ENCODE measurements around the gene TRIP12.

TRIP12 gene

DNA sequence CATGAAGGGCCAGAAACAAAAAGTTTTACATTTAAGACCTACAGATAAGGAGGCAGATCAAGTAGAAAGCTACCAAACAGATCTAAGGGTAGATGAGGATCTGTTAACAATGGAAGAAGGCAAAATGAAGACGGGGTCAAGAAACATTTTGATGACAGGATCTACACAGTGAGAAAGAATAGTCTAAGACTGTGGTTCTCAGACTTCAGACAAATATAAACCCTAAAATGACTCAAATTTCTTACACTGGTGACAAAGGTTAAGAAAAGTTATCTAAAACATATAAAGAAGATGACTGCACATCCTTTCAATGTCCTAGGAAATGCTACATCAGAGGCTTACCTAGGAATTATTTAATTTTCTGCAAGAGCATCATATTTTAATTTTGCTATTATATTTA is 34.4 kb downstream of the TRIP12 start:
- H4K20me1 ChIP-seq (ENCODE audit: low read depth, low read length) = peaks cover 10% of the 10 kb centered on the region
- H3K4me2 ChIP-seq (ENCODE audit: low read depth, low read length, poor library complexity, severe bottlenecking) = no peak overlapping the region
- H3K27me3 ChIP-seq (ENCODE audit: low read length) = no peaks in the 10 kb centered on the region
- H3K4me3 ChIP-seq (ENCODE audit: insufficient read depth, low read length, poor library complexity, severe bottlenecking) = no peak overlapping the region
- H3K36me3 ChIP-seq (ENCODE audit: low read length) = no peaks in the 10 kb centered on the region
- no peak overlapping the region for H3K27ac ChIP-seq (ENCODE audit: low read depth, low read length)
- no peaks in the 10 kb centered on the region for H3K9me2 ChIP-seq (replicated peaks; ENCODE audit: insufficient read depth, low read length)
- TF ChIP-seq, protein P1, sequence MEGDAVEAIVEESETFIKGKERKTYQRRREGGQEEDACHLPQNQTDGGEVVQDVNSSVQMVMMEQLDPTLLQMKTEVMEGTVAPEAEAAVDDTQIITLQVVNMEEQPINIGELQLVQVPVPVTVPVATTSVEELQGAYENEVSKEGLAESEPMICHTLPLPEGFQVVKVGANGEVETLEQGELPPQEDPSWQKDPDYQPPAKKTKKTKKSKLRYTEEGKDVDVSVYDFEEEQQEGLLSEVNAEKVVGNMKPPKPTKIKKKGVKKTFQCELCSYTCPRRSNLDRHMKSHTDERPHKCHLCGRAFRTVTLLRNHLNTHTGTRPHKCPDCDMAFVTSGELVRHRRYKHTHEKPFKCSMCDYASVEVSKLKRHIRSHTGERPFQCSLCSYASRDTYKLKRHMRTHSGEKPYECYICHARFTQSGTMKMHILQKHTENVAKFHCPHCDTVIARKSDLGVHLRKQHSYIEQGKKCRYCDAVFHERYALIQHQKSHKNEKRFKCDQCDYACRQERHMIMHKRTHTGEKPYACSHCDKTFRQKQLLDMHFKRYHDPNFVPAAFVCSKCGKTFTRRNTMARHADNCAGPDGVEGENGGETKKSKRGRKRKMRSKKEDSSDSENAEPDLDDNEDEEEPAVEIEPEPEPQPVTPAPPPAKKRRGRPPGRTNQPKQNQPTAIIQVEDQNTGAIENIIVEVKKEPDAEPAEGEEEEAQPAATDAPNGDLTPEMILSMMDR (IDR thresholded peaks at IDR 0.05; ENCODE audit: insufficient read depth, low read length, poor library complexity, severe bottlenecking) = no peak
- no peak for TF ChIP-seq EZH2phosphoT487 (conservative IDR thresholded peaks at IDR 0.05; ENCODE audit: low read length)
- H3K9ac ChIP-seq (ENCODE audit: low read length) = no peak overlapping the region
- H2AFZ ChIP-seq (ENCODE audit: low read depth, low read length, severe bottlenecking) = no peak overlapping the region
- H3K9me3 ChIP-seq (ENCODE audit: insufficient read depth, low read length) = no peaks in the 10 kb centered on the region
- H3F3A ChIP-seq (ENCODE audit: insufficient read depth) = no peaks in the 10 kb centered on the region
- peaks cover 95% of the 10 kb centered on the region for H3K79me2 ChIP-seq (ENCODE audit: insufficient read depth, low read length)

DNA sequence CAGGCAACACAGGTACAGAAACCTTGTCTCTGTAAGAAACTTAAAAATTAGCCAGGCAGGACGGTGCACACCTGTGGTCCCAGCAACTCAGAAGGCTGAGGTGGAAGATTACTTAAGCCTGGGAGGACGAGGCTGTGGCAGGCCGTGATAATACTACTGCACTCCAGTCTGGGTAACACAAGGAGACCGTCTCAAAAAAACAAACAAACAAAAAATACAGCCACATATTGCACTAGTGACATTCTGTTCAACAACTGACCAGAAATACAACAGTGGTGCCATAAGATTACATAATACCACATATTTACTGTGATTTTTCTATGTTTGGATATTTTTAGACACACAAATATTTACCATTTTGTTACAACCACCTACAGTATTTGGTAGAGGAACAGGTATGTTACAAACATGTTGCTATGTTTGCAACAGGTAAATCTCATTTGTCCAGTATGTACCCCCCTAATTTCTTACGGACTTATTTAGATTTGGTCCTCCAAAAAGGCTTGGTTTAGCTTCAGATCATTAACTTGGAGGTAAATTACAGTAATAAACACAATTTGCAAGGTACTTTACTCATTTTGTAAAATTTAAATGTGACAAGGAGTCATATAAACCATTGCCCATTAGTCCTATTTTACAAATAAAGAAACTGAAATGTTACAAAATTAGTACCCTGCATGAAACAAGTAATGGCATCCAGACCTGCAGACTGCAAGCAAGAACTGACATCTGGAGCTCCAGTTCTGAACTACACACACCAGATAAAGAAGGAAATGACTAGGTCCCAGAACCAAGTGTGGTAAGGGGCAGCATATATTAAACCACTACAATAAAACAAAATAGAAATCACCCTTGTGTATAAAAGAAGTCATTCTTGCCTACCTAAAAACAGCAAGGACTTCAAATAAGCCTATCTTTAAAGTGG is 36.8 kb downstream of the TRIP12 start:
- no peak overlapping the region for H3K4me2 ChIP-seq (ENCODE audit: low read depth, low read length, poor library complexity, severe bottlenecking)
- H3K9ac ChIP-seq (ENCODE audit: low read length) = no peak overlapping the region
- no peak overlapping the region for H3K27ac ChIP-seq (ENCODE audit: low read depth, low read length)
- peaks cover 94% of the 10 kb centered on the region for H3K79me2 ChIP-seq (ENCODE audit: insufficient read depth, low read length)
- H3F3A ChIP-seq (ENCODE audit: insufficient read depth) = no peaks in the 10 kb centered on the region
- H3K9me2 ChIP-seq (replicated peaks; ENCODE audit: insufficient read depth, low read length) = no peaks in the 10 kb centered on the region
- no peaks in the 10 kb centered on the region for H3K9me3 ChIP-seq (ENCODE audit: insufficient read depth, low read length)
- H3K36me3 ChIP-seq (ENCODE audit: low read length) = 0 out of 2 replicates have a peak, but pooled peaks cover under 1% of the 10 kb centered on the region
- no peak overlapping the region for H2AFZ ChIP-seq (ENCODE audit: low read depth, low read length, severe bottlenecking)
- H4K20me1 ChIP-seq (ENCODE audit: low read depth, low read length) = peaks cover 5% of the 10 kb centered on the region
- no peak overlapping the region for H3K4me3 ChIP-seq (ENCODE audit: insufficient read depth, low read length, poor library complexity, severe bottlenecking)
- no peaks in the 10 kb centered on the region for H3K27me3 ChIP-seq (ENCODE audit: low read length)
- TF ChIP-seq EZH2phosphoT487 (conservative IDR thresholded peaks at IDR 0.05; ENCODE audit: low read length) = no peak
- TF ChIP-seq, protein P1 (IDR thresholded peaks at IDR 0.05; ENCODE audit: insufficient read depth, low read length, poor library complexity, severe bottlenecking) = no peak

DNA sequence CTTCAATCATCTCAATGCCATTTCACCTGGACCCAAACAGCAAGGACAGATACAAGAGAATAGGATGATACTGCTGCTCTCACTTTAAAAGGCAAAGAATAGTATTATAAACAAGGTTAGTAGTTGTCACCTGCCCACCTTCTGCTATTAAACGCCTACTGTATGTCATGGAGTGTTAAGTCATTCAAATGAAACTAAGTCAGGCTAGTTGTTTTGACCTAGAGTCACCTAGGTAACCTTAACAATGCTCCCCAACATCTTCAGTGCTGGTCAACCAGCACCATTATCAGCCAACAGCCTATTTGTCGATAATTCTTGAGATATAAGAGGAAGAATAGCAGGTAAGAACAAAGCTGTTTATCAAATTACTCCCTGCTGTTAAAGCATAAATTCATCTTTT is 39.2 kb downstream of the TRIP12 start:
- no peak overlapping the region for H3K27ac ChIP-seq (ENCODE audit: low read depth, low read length)
- H3K4me2 ChIP-seq (ENCODE audit: low read depth, low read length, poor library complexity, severe bottlenecking) = no peak overlapping the region
- no peak for TF ChIP-seq EZH2phosphoT487 (conservative IDR thresholded peaks at IDR 0.05; ENCODE audit: low read length)
- TF ChIP-seq, protein P1 (IDR thresholded peaks at IDR 0.05; ENCODE audit: insufficient read depth, low read length, poor library complexity, severe bottlenecking) = no peak
- no peaks in the 10 kb centered on the region for H3K27me3 ChIP-seq (ENCODE audit: low read length)
- H3K79me2 ChIP-seq (ENCODE audit: insufficient read depth, low read length) = peaks cover 73% of the 10 kb centered on the region
- no peak overlapping the region for H3K4me3 ChIP-seq (ENCODE audit: insufficient read depth, low read length, poor library complexity, severe bottlenecking)
- no peaks in the 10 kb centered on the region for H3K9me3 ChIP-seq (ENCODE audit: insufficient read depth, low read length)
- no peak overlapping the region for H3K9ac ChIP-seq (ENCODE audit: low read length)
- H3K9me2 ChIP-seq (replicated peaks; ENCODE audit: insufficient read depth, low read length) = no peaks in the 10 kb centered on the region
- no peak overlapping the region for H2AFZ ChIP-seq (ENCODE audit: low read depth, low read length, severe bottlenecking)
- H3F3A ChIP-seq (ENCODE audit: insufficient read depth) = no peaks in the 10 kb centered on the region
- H4K20me1 ChIP-seq (ENCODE audit: low read depth, low read length) = no peaks in the 10 kb centered on the region; the same call in 1 of the 2 replicates
- H3K36me3 ChIP-seq (ENCODE audit: low read length) = peaks cover 12% of the 10 kb centered on the region; the same call in 1 of the 2 replicates
